ENCODE data around the gene SNX2. TPM values are rescaled to one million over a fixed set of nuclear protein-coding genes. Genes with fewer than 3 reads are reported as not detected.

Gene SNX2
- total and polyA plus RNA-seq, 9 of the 15 experiments (the other 6 are each of a cell fraction or from before 2014, with no cell fraction given) = 35.2 to 86.0 (median 58.1) TPM

DNA sequence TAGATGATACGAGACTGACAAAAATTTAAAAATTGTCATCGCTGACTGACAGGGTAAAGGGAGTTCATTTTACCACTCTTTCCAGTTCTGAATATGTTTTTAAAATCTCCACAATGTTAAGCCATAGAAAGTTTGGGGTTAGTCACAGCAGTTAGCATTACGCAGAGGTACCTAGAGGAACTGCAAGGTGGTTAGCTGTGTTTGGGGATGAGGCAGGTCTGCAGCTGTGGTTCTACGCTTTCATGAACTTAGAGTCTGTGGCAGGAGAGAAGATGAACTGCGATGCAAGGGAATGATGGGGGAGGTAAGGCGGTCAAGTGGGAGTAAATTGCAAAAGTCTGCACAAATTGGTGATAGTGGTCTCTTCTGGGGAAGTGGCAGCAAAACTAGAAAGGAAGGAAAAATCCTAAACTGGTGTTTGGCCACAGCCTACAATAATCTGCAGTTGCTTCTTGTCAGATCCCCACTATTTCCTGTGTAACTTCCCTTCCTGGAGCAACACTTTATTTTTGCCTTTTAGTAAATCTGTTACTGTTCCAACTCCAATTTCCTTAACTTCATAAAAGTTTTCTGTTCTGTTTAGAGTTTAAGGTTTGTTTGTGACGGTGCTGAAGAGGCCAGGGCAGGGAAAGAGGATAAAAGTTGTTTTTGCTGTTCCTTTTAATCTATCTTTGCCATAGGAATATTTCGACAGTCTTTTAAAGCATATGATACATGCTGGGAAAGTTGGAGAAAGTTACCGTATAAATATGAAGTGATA is 38.6 kb upstream of the SNX2 start:
- Histone ChIP-seq H3K4me3 (no peak overlapping the region), H3K4me1 (replicated peaks in 1 of 2; ENCODE audit: control insufficient read depth in 2 of 2, insufficient read depth in 2 of 2, low read length in 2 of 2) (no peaks in the 10 kb centered on the region), H3K4me2 (ENCODE audit: insufficient read depth, low read length) (no peak overlapping the region), H3K9ac (ENCODE audit: insufficient read depth in 1 of 2, low read depth in 2 of 2, low read length in 2 of 2) (no peak overlapping the region), H3K36me3 (ENCODE audit: control insufficient read depth, insufficient read depth, low read length) (no peaks in the 10 kb centered on the region), H3K9me1 (ENCODE audit: control insufficient read depth, insufficient read depth, low read length) (no peaks in the 10 kb centered on the region), H2AFZ (ENCODE audit: low read depth, low read length) (no peak overlapping the region), H3K27ac (ENCODE audit: extremely low read depth, low read depth, low read length) (no peak overlapping the region), H3K27me3 (ENCODE audit: control insufficient read depth in 2 of 2, insufficient read depth in 2 of 2, low read length in 2 of 2) (peaks cover 4 to 16% of the 10 kb centered on the region in 2 experiments; a peak in 2 of 5 replicates), H3K79me2 (ENCODE audit: control insufficient read depth, insufficient read depth, low read length) (no peaks in the 10 kb centered on the region), H4K20me1 (replicated peaks; ENCODE audit: control insufficient read depth, insufficient read depth, low read length) (no peaks in the 10 kb centered on the region), H3K9me3 (replicated peaks; ENCODE audit: control insufficient read depth, insufficient read depth, low read depth, low read length) (no peaks in the 10 kb centered on the region)
- WGBS (ENCODE audit: insufficient coverage, low coverage, missing lambda C conversion rate) = 9% methylated on average over 9 of the region's 9 CpGs
- FAIRE-seq (no peak), DNase-seq (ENCODE audit: extremely low read depth in 1 of 4, low spot score in 3 of 4) (no peak), ATAC-seq (no peak)
- ChIA-PET CTCF (ENCODE audit: low intra/inter-chr PET ratio) (no interaction called here), POLR2A (interaction anchor here (0.6 kb wide), 1 partner anchor 793 kb away, joined by 3 read pairs; no protein-coding TSS in a partner anchor)
- in situ Hi-C loops (cut with MboI) (no loop called here), intact Hi-C loops (cut with micrococcal nuclease) (no loop called here)
- BruUV-seq (replicated peaks) = no TSS peak
- TF ChIP-seq, protein P1, sequence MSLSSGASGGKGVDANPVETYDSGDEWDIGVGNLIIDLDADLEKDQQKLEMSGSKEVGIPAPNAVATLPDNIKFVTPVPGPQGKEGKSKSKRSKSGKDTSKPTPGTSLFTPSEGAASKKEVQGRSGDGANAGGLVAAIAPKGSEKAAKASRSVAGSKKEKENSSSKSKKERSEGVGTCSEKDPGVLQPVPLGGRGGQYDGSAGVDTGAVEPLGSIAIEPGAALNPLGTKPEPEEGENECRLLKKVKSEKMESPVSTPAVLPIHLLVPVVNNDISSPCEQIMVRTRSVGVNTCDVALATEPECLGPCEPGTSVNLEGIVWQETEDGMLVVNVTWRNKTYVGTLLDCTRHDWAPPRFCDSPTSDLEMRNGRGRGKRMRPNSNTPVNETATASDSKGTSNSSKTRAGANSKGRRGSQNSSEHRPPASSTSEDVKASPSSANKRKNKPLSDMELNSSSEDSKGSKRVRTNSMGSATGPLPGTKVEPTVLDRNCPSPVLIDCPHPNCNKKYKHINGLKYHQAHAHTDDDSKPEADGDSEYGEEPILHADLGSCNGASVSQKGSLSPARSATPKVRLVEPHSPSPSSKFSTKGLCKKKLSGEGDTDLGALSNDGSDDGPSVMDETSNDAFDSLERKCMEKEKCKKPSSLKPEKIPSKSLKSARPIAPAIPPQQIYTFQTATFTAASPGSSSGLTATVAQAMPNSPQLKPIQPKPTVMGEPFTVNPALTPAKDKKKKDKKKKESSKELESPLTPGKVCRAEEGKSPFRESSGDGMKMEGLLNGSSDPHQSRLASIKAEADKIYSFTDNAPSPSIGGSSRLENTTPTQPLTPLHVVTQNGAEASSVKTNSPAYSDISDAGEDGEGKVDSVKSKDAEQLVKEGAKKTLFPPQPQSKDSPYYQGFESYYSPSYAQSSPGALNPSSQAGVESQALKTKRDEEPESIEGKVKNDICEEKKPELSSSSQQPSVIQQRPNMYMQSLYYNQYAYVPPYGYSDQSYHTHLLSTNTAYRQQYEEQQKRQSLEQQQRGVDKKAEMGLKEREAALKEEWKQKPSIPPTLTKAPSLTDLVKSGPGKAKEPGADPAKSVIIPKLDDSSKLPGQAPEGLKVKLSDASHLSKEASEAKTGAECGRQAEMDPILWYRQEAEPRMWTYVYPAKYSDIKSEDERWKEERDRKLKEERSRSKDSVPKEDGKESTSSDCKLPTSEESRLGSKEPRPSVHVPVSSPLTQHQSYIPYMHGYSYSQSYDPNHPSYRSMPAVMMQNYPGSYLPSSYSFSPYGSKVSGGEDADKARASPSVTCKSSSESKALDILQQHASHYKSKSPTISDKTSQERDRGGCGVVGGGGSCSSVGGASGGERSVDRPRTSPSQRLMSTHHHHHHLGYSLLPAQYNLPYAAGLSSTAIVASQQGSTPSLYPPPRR (CRISPR knock-in tag; IDR thresholded peaks at IDR 0.05; ENCODE audit: borderline replicate concordance) = no peak
- TF ChIP-seq HMG20A (CRISPR knock-in tag; conservative IDR thresholded peaks at IDR 0.05) (no peak), E2F3 (CRISPR knock-in tag; IDR thresholded peaks at IDR 0.05) (no peak), ZKSCAN1 (IDR thresholded peaks at IDR 0.05; ENCODE audit: low read depth, low read length) (no peak), DDX20 (tag; IDR thresholded peaks at IDR 0.05; ENCODE audit: low read depth) (no peak)
- TF ChIP-seq, protein P2, sequence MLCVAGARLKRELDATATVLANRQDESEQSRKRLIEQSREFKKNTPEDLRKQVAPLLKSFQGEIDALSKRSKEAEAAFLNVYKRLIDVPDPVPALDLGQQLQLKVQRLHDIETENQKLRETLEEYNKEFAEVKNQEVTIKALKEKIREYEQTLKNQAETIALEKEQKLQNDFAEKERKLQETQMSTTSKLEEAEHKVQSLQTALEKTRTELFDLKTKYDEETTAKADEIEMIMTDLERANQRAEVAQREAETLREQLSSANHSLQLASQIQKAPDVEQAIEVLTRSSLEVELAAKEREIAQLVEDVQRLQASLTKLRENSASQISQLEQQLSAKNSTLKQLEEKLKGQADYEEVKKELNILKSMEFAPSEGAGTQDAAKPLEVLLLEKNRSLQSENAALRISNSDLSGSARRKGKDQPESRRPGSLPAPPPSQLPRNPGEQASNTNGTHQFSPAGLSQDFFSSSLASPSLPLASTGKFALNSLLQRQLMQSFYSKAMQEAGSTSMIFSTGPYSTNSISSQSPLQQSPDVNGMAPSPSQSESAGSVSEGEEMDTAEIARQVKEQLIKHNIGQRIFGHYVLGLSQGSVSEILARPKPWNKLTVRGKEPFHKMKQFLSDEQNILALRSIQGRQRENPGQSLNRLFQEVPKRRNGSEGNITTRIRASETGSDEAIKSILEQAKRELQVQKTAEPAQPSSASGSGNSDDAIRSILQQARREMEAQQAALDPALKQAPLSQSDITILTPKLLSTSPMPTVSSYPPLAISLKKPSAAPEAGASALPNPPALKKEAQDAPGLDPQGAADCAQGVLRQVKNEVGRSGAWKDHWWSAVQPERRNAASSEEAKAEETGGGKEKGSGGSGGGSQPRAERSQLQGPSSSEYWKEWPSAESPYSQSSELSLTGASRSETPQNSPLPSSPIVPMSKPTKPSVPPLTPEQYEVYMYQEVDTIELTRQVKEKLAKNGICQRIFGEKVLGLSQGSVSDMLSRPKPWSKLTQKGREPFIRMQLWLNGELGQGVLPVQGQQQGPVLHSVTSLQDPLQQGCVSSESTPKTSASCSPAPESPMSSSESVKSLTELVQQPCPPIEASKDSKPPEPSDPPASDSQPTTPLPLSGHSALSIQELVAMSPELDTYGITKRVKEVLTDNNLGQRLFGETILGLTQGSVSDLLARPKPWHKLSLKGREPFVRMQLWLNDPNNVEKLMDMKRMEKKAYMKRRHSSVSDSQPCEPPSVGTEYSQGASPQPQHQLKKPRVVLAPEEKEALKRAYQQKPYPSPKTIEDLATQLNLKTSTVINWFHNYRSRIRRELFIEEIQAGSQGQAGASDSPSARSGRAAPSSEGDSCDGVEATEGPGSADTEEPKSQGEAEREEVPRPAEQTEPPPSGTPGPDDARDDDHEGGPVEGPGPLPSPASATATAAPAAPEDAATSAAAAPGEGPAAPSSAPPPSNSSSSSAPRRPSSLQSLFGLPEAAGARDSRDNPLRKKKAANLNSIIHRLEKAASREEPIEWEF (CRISPR knock-in tag; IDR thresholded peaks at IDR 0.05) = no peak
- TF ChIP-seq, protein P3, sequence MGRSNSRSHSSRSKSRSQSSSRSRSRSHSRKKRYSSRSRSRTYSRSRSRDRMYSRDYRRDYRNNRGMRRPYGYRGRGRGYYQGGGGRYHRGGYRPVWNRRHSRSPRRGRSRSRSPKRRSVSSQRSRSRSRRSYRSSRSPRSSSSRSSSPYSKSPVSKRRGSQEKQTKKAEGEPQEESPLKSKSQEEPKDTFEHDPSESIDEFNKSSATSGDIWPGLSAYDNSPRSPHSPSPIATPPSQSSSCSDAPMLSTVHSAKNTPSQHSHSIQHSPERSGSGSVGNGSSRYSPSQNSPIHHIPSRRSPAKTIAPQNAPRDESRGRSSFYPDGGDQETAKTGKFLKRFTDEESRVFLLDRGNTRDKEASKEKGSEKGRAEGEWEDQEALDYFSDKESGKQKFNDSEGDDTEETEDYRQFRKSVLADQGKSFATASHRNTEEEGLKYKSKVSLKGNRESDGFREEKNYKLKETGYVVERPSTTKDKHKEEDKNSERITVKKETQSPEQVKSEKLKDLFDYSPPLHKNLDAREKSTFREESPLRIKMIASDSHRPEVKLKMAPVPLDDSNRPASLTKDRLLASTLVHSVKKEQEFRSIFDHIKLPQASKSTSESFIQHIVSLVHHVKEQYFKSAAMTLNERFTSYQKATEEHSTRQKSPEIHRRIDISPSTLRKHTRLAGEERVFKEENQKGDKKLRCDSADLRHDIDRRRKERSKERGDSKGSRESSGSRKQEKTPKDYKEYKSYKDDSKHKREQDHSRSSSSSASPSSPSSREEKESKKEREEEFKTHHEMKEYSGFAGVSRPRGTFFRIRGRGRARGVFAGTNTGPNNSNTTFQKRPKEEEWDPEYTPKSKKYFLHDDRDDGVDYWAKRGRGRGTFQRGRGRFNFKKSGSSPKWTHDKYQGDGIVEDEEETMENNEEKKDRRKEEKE (IDR thresholded peaks at IDR 0.05; ENCODE audit: borderline replicate concordance in 1 of 2, control insufficient read depth in 1 of 2, low read depth in 2 of 2, low read length in 1 of 2) = no peak

Data from K562 (cell line).